M059J (cell line): Measurements from ENCODE around the gene PDE3B. TPM values are rescaled to one million over a fixed set of nuclear protein-coding genes. Genes with fewer than 3 reads are reported as not detected.
"Not testable (repeated sequence)": the region's sequence is repeated elsewhere in the genome, so short reads cannot be mapped to it uniquely, and the experiment has no call there.

ENCODE experiments used
- DNase-seq: peaks from one replicate; pipeline ENCODE4 v3.0.0-alpha.2; 2012; ENCODE audit warnings: low read depth
- total RNA-seq: library from RNA; depleted of rRNA; stranded (reverse); fragments of >200 nt; shearing (Covaris generic); gene quantifications from 2 replicates; pipeline ENCODE4 v1.2.3, GENCODE V29; 2014

The PDE3B gene
- total RNA-seq, 1 experiment from 2014 or later: not detected

DNA sequence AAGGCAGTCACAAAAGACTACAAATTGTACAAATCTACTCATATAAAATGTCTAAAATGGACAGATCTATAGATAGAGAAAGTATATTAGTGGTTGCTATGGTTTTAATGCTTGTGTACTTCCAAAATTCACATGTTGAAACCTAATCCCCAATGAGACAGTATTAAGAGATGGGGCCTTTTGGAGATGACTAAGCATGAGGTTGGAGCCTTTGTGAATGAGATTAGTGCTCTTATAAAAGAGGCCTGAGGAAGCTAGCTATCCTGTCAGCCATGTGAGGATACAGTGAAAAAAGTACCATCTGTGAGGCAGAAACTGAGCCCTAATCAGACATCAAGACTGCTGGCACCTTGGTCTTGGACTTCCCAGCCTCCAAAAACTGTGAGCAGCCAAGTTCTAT, 165.9 kb downstream of the PDE3B start:
- no peak for DNase-seq

DNA sequence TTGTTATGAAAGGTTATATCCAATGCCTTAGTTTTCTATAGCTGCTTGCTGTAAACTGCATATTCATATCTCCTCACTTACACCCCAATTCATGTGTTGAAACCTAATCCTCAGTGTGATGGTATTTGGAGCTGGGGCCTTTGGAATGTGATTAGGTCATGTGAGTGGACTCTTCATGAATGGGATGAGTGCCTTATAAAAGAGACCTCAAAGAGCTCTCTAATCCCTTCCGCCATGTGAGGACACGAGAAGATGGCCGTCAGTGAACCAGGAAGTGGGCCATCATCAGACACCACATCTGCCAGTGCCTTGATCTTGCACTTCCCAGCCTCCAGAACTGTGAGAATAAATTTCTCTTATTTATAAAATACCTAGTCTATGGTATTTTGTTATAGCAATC, 169.2 kb downstream of the PDE3B start:
- DNase-seq: no peak

DNA sequence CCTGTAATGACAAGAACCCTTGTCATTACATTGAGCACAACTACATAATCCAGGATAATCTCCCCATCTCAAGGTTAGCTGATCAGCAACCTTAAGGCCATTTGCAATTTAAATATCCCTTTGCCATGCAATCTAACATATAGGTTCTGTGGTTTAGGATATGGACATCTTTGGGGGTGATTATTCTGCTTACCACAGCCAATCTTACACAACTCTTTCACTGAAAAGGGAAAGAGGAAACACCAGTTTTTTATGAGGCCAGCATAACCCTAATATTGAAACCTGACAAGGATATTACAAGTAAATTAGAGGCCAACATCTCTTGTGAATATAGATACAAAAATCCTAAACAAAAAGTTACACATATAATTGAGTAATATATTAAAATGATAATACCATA, 169.9 kb downstream of the PDE3B start:
- DNase-seq: no peak

DNA sequence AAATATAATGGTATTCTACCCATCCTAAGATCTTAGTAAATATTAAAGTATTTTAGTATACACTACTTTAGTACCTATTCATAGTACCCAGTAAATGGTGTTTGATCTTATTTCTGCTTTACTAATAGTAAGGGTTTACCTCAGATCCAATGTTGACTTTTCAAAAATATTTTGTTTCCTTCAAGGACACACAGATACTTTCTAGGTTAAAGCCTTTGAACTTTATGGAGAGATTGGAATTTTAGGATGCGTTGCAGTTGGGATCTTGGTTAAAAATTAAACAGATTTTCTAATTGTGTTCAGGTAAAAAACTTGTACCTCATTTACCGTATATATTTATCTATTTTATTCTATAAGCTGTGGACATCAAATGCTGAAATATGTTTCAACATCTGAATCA, 175.2 kb downstream of the PDE3B start:
- DNase-seq: no peak

DNA sequence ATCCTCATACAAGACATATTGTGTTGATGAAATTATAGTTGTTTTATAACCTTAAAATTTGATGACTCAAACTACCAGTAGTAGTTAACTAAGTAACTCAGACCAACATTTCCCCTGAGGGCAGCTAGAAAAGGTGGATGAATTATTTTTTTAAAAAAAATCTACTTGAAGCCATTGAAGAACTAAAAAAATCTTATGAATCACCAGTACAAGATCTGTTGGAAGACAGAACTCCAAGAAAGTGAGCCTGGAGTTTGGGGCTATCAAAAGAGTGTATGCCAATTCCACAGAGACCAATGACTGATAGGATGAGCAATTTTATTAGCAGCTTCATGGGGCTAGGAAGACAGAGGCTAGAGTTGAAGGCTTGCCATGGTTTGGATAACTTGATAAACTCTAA, 176.0 kb downstream of the PDE3B start:
- peak; percentile 37 for DNase-seq

DNA sequence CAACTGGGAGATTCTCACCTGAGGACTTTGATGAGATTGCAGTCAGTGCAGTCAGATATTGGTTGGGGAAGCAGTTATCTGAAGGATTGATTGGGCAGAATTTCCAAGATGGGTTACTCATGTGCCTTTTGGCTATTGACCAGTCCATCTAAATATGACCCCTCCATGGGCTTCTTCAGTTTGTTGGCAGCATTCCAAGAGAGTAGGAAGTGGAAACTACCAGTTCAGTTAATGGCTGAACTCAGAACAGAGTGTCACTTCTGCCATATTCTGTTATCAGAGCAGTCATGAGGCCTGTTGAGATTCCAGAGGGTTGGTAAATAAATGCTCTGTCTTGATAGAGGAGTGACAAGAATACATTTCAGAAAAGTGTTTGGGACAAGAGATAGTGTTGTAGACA, 177.4 kb downstream of the PDE3B start:
- DNase-seq: no peak

DNA sequence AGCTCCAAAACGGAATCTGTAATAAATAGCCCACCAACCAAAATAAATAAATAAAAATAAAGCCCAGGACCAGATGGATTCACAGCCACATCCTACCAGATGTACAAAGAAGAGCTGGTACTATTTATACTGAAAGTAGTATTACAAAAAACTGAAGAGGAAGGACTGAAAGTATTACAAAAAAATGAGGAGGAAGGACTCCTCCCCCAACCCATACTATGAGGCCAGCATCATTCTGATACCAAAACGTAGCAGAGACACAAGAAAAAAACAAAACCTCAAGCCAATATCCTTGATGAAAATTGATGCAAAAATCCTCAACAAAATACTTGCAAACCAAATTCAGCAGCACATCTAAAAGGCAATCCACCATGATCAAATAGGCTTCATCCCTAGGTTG, 183.0 kb downstream of the PDE3B start:
- DNase-seq: no peak

DNA sequence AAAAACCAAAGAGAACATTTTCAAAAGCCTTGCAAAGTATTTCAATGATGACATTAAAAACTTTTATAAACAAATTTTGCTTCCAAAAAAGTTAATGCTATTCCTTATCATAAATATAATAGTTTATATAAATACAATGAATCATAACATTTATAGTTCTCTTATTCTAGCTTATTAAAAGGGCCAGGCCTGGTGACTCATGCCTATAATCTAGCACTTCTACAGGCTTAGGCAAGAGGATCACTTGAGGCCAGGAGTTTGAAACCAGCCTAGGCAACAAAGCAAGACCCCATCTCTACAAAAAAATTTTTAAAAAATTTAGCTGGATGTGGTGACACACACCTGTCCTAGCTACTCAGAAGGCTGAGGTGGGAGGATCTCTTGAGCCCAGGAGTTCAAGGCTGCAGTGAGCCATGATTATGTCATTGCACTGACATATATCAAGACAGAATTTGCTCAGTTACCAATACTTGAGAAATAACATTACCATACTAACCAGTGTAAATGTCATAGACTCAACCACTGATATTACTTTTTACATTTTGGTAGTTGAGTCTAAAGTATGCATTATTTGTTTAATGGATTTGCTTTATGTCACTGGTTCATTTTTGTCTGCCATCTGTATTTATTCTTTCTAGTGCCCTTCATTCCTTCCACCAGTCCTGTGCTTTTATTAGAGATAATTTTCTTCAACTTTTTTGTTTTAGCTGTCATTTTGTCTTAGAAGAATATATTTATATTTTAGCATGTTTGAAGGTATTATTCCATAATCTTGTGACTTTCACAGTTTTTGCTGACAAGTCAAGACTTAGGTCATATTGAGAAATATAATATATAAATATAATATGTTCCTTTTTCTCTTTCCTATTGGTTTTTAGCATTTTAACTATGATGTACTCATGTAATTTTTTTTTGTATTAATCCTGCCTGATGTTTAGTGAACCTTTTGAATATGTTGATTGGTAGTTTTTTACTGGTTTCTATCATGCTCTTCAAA, 192.2 kb downstream of the PDE3B start:
- DNase-seq: peak; percentile 13

DNA sequence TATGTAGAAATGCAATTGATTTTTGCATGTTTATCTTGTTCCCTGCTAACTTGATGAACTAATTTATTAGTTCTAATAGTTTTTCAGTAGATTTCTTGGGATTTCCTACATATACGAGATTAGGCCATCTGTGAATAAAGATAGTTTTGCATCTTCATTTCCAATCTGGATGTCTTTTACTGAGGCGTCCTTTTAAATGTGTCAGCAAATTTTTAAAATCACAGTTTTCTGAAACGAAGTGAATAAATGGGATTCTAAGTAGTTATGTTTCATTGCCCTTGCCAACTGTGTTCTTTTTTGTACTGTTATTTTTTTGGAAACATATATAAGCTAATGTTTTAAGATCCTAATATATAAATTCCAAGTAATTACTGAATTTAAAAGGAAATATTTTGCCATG, 198.4 kb downstream of the PDE3B start:
- DNase-seq: no peak

DNA sequence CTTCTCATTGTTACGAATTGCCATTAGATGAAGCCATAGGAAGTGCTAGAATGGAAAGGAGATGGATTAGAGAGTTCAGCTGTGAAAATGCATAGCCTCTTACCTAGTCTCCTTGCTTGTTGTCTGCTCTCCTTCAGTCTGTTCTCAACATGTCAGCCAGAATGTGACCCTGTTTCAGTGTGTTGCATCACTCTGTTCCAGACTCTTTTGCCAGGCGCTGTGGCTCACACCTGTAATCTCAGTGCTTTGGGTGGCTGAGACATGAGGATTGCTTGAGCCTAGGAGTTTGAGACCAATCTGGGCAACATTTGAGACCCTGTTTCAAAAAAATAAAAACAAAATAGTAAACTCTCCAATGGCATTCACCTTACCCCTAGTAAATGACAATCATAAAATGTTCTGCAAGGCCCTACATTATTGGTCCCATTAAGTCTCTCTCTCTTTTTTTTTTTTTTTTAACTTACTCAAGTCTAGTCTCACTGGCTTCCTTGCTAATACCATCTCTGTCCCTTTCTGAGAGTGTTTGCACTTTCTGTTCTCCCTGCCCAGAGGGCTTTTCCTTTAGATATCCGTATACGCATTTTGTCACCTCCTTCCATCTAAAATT, 209.1 kb downstream of the PDE3B start:
- DNase-seq: no peak

DNA sequence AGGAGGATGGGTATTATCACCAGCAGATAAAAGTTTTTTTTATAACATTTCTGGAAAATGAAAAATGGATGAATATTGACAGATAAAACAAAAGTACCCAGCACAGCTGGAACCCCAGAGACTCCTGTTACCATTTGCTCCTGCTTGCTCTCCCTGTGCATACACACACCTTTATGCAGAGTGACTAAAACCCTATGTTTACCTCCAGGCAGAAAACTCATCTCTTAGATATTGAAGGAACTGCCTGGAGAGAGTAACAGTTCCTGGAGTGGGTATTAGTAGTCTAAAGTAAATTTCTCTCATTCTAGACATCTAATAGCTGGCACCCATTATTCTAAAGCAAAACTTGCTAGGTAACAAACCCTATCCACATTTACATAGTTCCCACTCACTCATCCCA, 210.5 kb downstream of the PDE3B start:
- DNase-seq: no peak

DNA sequence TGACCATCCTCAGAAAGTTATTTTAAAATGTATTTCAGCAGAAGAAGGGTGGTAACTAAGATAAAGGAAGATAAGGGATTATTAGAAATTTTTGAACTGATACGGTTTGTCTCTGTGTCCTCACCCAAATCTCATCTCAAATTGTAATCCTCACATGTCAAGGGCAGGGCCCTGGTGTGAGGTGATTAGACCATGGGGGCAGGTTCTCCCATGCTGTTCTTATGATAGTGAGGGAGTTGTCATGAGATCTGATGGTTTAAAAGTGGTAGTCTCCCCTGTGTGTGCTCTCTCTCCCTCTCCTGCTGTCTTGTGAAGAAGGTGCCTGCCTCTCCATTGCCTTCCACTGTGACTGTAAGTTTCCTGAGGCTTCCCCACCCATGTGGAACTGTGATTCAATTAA, 212.3 kb downstream of the PDE3B start:
- DNase-seq: no peak

DNA sequence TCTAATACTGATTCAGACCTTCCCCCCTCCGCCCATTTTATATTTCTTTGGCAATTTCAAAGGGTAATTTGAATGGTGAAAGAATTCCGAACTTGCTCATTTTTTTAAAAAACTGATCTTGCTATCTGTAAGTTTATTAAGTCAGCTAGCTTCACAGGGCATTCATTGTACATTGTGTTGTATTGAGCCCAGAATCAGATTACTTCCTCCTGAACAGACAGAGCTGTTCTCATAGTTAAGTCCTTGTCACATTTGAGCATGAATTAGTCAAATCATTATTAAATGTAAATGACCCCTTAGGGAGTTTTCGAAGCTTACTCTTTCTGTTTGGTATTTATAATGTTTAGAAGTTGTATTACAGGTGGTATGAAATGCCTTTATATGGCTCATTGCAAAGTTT, 214.0 kb downstream of the PDE3B start:
- no peak for DNase-seq

DNA sequence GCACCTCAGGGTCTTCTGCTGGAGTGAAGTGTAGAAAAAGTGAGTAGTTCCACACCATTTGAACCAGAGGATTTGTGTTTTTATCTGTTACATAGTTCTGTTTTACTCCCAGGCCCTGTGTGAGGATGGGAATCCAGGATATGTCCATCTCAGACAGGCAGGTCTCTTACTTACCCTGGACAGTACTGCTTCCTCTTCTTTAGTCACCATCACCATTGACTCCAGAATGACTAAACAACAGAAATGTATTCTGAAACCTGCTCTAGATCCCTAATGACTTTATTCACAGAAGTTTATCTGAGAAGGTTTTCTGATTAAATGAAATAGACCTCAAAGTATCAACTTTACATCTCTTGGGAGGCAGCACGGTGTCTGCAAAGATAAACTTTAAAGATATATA, 214.8 kb downstream of the PDE3B start:
- no peak for DNase-seq

DNA sequence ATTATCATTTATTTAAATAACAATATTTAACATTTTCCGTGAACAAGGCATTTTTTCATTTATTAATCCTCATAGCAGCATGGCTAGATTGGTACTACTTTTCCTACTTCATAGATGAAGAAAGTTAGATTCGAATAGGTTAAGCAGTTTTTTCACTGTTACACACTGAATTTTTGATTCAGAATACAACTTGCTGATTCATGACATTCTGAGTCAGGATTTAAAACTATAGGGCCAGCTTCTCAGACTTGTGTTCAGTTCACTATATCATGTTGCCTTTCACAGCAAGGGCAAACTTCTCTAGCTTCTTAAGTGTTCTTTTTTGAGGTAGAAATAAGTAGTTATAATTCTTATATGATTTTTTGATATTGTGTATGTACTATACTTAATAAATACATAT, 216.9 kb downstream of the PDE3B start:
- no peak for DNase-seq

DNA sequence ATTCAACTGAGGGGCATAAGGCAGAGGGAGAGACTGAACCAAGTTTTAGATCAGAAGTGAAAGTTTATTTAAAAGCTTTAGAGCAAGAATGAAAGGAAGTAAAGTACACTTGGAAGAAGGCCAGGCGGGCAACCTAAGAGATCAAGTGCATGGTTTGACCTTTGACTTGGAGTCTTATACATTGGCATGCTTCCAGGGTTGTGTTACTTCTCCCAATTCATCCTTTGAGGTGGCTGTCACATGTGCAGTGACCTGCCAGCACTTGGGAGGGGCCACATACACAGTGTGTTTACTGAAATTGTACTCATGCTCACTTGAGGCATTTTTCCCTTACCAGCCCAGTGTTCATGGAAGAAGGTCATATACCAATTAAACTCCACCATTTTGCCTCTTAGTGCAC, 218.1 kb downstream of the PDE3B start:
- DNase-seq: no peak

DNA sequence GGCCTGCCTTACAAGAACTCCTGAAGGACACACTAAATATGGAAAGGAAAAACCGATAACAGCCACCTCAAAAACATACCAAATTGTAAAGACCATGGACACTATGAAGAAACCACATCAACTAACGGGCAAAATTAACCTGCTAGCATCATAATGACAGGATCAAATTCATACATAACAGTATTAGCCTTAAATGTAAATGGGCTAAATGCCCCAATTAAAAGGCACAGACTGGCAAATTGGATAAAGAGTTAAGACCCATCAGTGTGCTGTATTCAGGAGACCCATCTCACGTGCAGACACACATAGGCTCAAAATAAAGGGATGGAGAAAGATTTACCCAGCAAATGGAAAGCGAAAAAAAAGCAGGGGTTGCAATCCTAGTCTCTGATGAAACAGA, 220.2 kb downstream of the PDE3B start:
- not testable (repeated sequence) for DNase-seq

DNA sequence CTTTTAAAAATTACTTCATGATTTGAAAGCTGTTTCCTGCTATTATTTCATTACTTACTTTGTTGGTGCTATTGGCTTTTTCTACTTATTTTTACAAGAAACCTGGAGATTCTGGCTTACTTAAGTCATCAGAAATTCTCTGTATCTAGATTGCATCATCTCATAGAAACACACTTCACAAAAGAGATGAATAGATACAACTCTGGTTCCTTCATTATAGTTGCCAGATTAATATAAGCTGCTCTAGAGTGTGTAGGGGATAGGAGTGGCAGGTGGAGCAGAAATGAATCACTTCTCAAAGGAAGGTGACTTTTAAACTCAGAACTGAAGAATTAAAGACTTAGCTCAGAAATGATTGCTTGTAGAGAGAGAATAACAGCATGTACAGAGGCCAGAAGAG, 228.4 kb downstream of the PDE3B start:
- DNase-seq: no peak

DNA sequence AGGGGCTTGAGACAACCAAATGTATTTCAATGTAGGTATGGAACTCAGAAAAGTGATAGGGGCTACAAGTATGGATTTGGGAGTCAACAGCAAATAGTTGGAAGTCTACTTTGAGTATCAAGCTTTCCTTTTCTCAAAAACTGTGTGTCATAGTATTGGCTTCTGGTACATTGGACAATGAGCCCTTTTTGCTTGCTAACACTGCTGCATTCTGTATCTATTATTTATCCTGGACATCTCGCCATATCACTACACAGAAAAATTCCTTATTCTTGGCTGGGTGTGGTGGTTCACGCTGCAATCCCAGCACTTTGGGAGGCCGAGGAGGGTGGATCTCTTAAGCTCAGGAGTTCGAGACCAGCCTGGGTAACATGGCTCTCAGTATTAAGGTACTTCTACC, 230.0 kb downstream of the PDE3B start:
- DNase-seq: no peak

DNA sequence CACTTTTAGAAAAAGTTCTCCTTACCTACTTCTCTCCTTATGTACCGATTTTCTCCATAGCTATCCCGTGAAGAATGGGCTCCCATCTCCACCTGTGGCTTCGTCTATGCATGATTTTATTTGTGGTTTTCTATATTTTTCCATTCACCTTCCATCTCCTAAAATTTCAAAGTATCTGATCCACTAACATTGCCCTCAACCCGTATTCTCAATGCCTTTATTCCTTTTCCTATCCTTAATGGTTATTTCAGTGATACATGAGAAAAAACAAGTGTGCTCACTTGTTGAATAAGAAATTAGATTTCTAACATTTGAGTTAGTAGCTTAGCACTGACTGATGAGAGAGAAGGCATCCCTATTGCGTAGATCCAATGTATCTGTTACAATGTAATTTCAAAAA, 231.6 kb downstream of the PDE3B start:
- DNase-seq: no peak

DNA sequence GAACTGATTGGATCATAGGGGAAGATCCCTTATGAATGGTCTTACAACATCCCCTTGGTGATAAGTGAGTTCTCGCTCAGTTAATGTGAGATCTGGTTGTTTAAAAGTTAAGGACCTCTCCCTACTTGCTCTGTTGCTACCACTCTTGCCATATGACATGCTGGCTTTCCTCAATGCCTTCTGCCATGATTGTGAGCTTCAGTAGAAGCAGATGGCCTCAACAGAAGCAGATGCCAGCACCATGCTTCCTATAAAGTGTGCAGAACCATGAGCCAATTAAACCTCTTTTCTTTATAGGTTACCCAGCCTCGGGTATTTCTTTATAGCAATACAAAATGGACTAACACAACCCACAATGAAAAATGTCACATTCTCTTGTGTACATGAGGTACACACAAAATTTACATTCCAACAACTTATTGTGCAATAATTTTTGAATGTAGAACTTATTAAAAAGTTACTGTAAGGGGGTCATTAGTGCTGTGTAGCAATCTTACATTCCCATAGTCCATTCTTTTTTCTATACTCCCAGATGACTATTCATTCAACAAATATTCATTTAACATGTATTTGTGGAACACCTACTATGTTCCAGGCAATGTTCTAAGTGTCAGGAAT, 238.1 kb downstream of the PDE3B start:
- no peak for DNase-seq

DNA sequence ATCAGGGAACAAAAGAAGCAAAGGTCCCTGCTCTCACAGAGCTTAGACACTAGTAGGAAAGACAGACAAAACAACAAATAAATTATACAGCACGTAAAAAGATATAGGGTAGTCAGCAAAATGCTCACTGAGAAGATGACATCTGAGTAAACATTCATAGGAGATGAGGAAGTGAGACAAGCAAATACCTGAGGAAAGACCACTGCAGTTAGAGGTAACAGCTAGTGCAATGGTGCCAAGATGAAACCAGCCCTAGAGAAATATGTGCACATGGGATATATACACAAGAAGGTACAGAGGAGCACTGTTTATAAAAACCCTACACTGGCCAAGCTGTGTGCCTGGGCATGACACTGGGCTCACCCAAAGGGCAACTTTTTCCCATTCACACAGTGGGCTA, 238.6 kb downstream of the PDE3B start:
- no peak for DNase-seq

DNA sequence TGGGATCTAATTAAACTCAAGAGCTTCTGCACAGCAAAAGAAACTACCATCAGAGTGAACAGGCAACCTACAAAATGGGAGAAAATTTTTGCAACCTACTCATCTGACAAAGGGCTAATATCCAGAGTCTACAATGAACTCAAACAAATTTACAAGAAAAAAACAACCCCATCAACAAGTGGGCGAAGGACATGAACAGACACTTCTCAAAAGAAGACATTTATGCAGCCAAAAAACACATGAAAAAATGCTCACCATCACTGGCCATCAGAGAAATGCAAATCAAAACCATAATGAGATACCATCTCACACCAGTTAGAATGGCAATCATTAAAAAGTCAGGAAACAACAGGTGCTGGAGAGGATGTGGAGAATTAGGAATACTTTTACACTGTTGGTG, 240.1 kb downstream of the PDE3B start:
- not testable (repeated sequence) for DNase-seq
